Pulmonary artery endothelial cell (primary cell): ENCODE measurements around the gene ACTL9. TPM values are rescaled to one million over a fixed set of nuclear protein-coding genes. Genes with fewer than 3 reads are reported as not detected.

ENCODE experiments used
- DNase-seq: peaks from one replicate; pipeline ENCODE4 v3.0.0-alpha.2; 2011; ENCODE audit warnings: low read depth, low spot score
- total RNA-seq: library from RNA; depleted of rRNA; stranded (reverse); fragments of >200 nt; gene quantifications from 2 replicates; pipeline ENCODE4 v1.2.3, GENCODE V29; 2014

Gene ACTL9
- total RNA-seq, 1 donor from 2014 or later, result not detected

- no peak for DNase-seq
These were observed 12.0 kb downstream of the ACTL9 start for GRCh38 chr19:8686549-8686948.

- DNase-seq, result no peak
These were observed 14.3 kb downstream of the ACTL9 start for GRCh38 chr19:8684001-8684902.

GRCh38 chr19:8682931-8683330 is 15.7 kb downstream of the ACTL9 start:
- no peak for DNase-seq

GRCh38 chr19:8682472-8682871 is 16.1 kb downstream of the ACTL9 start:
- no peak for DNase-seq

- no peak for DNase-seq
These were observed 17.1 kb downstream of the ACTL9 start for GRCh38 chr19:8681345-8682029.

- DNase-seq, result no peak
These were observed 17.8 kb downstream of the ACTL9 start for GRCh38 chr19:8680676-8681344.

GRCh38 chr19:8678244-8678807 is 20.3 kb downstream of the ACTL9 start:
- DNase-seq, result no peak

GRCh38 chr19:8675066-8675465 is 23.5 kb downstream of the ACTL9 start:
- DNase-seq, result no peak

GRCh38 chr19:8673276-8673891 is 25.2 kb downstream of the ACTL9 start:
- no peak for DNase-seq

GRCh38 chr19:8666814-8667405 is 31.7 kb downstream of the ACTL9 start:
- DNase-seq, result no peak

GRCh38 chr19:8665468-8666213 is 33.0 kb downstream of the ACTL9 start:
- no peak for DNase-seq

- no peak for DNase-seq
These were observed 33.9 kb downstream of the ACTL9 start for GRCh38 chr19:8664671-8665057.

GRCh38 chr19:8663920-8664670 is 34.5 kb downstream of the ACTL9 start:
- DNase-seq, result no peak

- DNase-seq, result no peak
These were observed 36.3 kb downstream of the ACTL9 start for GRCh38 chr19:8662263-8662662.

GRCh38 chr19:8659905-8660304 is 38.7 kb downstream of the ACTL9 start:
- no peak for DNase-seq

GRCh38 chr19:8657869-8658268 is 40.7 kb downstream of the ACTL9 start:
- no peak for DNase-seq

- DNase-seq, result no peak
These were observed 43.3 kb downstream of the ACTL9 start for GRCh38 chr19:8655340-8655709.

GRCh38 chr19:8654591-8655339 is 43.8 kb downstream of the ACTL9 start:
- no peak for DNase-seq

- no peak for DNase-seq
These were observed 50.4 kb downstream of the ACTL9 start for GRCh38 chr19:8648240-8648639.
